Measurements from ENCODE around the gene EPYC.

GRCh38 chr12:90958347-90958746, 46.4 kb downstream of the EPYC start:
- TF ChIP-seq POLR2AphosphoS5 (IDR thresholded peaks at IDR 0.05; ENCODE audit: borderline replicate concordance, low read depth, low read length) (no peak), EZH2 (IDR thresholded peaks at IDR 0.05) (no peak), FOXP2 (optimal IDR thresholded peaks at IDR 0.05; ENCODE audit: control extremely low read depth, extremely low read length, insufficient read depth) (no peak)

Measured in SK-N-MC (cell line).